ENCODE results near the gene OAS1.

The OAS1 gene

DNA sequence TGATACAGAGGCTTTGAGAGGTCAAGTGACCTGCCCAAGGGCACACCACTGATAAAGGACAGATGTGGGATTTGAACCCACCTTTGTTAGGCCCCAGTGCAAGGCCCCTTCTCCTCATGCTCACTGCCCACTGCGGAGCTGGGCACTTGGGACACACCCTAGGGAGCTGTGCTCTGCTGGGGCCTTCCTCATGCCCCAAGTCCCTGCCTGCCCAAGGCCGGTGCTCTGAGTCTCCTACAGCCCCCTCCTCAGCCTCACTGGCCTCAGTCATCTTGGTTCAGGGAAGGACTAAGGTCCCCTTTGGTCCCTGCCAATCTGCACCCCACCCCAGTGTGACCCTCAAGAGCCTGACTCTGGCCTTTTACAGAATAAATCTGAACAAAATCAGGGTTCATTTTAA is 23.6 kb downstream of the OAS1 start:
- no peak for TF ChIP-seq JUND (IDR thresholded peaks at IDR 0.05; ENCODE audit: low read depth)
- DNase-seq (ENCODE audit: low read depth in 1 of 2, low spot score in 1 of 2): no peak
- in situ Hi-C loops (cut with HindIII; ENCODE audit: low pct_unique_long_range_greater_than_20kb, low sequenced_read_pairs): no loop called here

DNA sequence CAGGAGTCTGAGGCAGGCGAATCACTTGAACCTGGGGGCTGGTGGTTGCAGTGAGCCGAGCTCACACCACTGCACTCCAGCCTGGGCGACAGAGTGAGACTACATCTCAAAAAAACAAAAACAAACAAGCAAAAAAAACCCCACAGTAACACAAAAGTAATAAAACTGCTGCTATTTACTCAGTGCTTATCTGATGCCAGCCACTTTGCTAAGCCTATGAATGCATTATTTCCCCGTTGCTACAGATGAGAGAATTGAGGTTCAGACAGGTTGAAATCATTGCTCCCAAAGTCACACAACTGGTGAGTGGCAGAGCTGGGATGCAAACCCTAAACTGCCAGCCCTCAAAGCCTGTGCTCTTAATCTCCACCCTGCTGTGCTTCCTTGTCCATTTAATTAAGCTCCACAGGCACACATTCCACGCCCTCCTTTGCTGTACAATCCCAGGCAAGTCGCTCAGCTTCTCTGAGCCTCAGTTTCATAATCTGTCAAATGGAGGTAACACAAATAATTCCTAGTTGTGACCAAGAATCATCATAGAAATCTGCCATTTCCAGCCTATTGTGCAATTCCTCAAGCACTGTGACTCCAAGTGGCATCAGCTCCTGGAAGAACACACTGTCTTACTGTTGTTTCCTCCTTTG is 25.8 kb downstream of the OAS1 start:
- in situ Hi-C loops (cut with HindIII; ENCODE audit: low pct_unique_long_range_greater_than_20kb, low sequenced_read_pairs): no loop called here
- DNase-seq (ENCODE audit: low read depth in 1 of 2, low spot score in 1 of 2): peak; percentile 27 to 56
- 0 out of 2 replicates have a peak, but pooled peaks have one; percentile 14 for TF ChIP-seq JUND (IDR thresholded peaks at IDR 0.05; ENCODE audit: low read depth)

- TF ChIP-seq JUND (IDR thresholded peaks at IDR 0.05; ENCODE audit: low read depth): no peak
- in situ Hi-C loops (cut with HindIII; ENCODE audit: low pct_unique_long_range_greater_than_20kb, low sequenced_read_pairs): no loop called here
- DNase-seq (ENCODE audit: low read depth in 1 of 2, low spot score in 1 of 2): no peak
Observed at GRCh38 chr12:112933129-112933505, 26.4 kb downstream of the OAS1 start.

DNA sequence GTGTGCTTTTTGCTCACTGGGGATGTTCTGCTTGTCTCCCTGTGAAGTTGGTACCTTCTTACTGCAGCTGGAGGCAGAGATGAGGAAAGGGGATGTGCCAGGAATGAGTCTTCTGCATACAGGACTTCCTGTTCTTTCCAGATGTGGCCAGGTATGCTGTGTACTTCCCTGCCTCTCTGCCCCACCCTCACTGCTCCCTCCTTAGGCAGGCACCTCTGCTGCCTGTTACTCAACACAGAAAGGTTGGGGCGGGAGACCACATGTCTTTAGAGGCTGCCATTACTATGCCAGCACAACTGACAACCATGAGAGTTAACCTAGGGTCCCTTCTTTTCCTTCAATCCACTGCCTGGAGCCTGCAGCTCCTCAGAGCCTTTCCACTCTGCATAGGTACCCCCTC is 29.5 kb downstream of the OAS1 start:
- in situ Hi-C loops (cut with HindIII; ENCODE audit: low pct_unique_long_range_greater_than_20kb, low sequenced_read_pairs): no loop called here
- no peak for TF ChIP-seq JUND (IDR thresholded peaks at IDR 0.05; ENCODE audit: low read depth)
- DNase-seq (ENCODE audit: low read depth in 1 of 2, low spot score in 1 of 2): no peak

DNA sequence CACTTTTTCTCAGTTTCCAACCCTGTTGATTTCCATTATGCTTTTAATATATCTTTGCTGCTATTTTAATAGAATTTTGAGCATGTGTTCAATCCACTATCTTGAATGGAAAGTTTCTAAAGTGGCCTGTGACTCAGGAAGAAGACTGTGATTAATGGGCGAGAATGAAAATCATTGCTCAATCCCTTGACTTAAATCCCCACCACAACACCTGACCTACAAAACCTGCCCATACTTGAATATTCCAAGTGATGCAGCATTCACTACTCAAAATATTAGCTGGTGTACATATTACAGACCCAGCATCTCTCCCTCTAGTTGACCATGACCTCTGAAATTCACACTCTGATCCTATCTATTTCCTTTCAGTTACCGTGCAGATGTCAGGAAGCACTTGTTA is 30.2 kb downstream of the OAS1 start:
- no peak for DNase-seq (ENCODE audit: low read depth in 1 of 2, low spot score in 1 of 2)
- in situ Hi-C loops (cut with HindIII; ENCODE audit: low pct_unique_long_range_greater_than_20kb, low sequenced_read_pairs): no loop called here
- TF ChIP-seq JUND (IDR thresholded peaks at IDR 0.05; ENCODE audit: low read depth): no peak

DNA sequence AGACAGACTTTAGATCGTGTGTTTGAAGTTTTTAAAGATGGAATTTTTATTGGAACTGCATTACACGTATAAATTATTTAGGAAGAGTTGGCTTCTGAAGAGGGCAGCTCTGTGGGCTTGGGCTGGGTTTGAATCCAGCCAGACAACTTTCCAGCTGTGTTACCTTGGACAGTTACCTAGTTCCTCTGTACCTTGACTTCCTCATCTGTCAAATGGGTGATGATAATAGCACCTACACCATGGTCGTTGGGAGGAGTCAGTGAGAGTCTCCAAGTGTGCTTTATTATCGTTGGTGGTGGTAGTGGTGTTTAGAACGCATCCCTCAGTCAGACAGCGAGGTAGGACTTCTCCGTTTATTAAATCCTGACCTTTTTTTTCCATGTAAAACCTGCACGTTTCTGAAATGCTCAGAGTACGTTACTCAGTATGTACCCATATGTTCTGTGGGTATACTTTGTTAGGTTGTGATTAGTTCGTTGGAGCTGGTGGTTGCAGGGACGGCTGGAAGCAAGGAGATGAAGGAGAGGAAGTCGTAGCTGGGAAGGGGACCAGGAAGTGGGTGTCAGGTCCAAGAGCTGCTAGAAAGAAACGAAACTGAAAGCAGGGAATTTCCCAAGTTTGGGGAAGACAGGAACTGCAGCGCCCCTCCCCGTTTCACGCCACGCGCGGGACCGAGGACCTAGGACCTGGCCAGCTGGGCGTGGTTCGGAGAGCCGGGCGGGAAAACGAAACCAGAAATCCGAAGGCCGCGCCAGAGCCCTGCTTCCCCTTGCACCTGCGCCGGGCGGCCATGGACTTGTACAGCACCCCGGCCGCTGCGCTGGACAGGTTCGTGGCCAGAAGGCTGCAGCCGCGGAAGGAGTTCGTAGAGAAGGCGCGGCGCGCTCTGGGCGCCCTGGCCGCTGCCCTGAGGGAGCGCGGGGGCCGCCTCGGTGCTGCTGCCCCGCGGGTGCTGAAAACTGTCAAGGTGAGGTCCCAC is 31.3 kb downstream of the OAS1 start, which contains the start of gene OAS3:
Gene OAS3 (plus strand): TSS at position 734 of the 979 bp plus-strand sequence. CDS start 57 bp downstream, at position 791.
- in situ Hi-C loops (cut with HindIII; ENCODE audit: low pct_unique_long_range_greater_than_20kb, low sequenced_read_pairs): no loop called here
- peak; percentile 84 to 94 for DNase-seq (ENCODE audit: low read depth in 1 of 2, low spot score in 1 of 2)
- no peak for TF ChIP-seq JUND (IDR thresholded peaks at IDR 0.05; ENCODE audit: low read depth)

DNA sequence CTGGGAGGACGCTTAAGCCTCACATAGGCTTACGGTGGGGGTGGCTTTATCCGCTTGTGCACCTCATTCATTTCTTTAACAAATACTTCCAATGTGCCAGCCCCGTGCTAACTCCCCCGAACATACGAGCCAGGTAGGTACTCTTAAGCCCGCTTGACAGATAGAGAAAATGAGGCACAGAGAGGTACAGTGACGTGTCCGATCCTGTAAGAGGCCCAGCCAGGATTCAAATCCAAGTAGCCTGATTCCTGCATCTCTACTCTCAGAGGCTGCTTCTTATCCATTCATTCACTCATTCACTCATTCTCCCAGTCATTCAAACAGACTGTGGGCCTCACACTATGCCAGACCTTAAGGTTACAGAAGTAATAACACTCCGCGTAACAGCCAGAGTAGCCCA is 32.0 kb downstream of the OAS1 start:
- DNase-seq (ENCODE audit: low read depth in 1 of 2, low spot score in 1 of 2): peak in 1 of 2 experiments; percentile 18
- in situ Hi-C loops (cut with HindIII; ENCODE audit: low pct_unique_long_range_greater_than_20kb, low sequenced_read_pairs): no loop called here
- TF ChIP-seq JUND (IDR thresholded peaks at IDR 0.05; ENCODE audit: low read depth): no peak

- no peak for TF ChIP-seq JUND (IDR thresholded peaks at IDR 0.05; ENCODE audit: low read depth)
- in situ Hi-C loops (cut with HindIII; ENCODE audit: low pct_unique_long_range_greater_than_20kb, low sequenced_read_pairs): no loop called here
- DNase-seq (ENCODE audit: low read depth in 1 of 2, low spot score in 1 of 2): no peak
Observed at GRCh38 chr12:112939761-112940381, 33.1 kb downstream of the OAS1 start.

GRCh38 chr12:112941528-112942335 is 35.0 kb downstream of the OAS1 start:
- TF ChIP-seq JUND (IDR thresholded peaks at IDR 0.05; ENCODE audit: low read depth): no peak
- in situ Hi-C loops (cut with HindIII; ENCODE audit: low pct_unique_long_range_greater_than_20kb, low sequenced_read_pairs): no loop called here
- DNase-seq (ENCODE audit: low read depth in 1 of 2, low spot score in 1 of 2): no peak

DNA sequence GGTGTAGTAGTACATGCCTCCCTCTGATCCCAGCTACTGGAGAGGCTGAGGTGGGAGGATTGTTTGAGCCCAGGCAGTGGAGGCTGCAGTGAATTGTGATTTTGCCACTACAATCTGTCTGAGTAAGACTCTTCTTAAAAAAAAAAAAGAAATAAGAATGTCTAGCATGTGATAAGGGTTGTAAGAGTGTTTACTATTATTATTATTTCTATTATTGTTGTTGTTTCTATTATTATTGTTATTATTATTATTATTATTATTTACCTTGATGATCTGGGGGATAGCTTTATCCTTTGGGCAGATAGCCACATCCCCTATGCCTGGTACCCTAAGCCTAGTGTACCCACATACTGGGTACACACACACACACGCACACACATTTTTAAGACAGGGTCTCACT is 35.8 kb downstream of the OAS1 start:
- in situ Hi-C loops (cut with HindIII; ENCODE audit: low pct_unique_long_range_greater_than_20kb, low sequenced_read_pairs): no loop called here
- TF ChIP-seq JUND (IDR thresholded peaks at IDR 0.05; ENCODE audit: low read depth): no peak
- DNase-seq (ENCODE audit: low read depth in 1 of 2, low spot score in 1 of 2): no peak

- in situ Hi-C loops (cut with HindIII; ENCODE audit: low pct_unique_long_range_greater_than_20kb, low sequenced_read_pairs): no loop called here
- no peak for DNase-seq (ENCODE audit: low read depth in 1 of 2, low spot score in 1 of 2)
- TF ChIP-seq JUND (IDR thresholded peaks at IDR 0.05; ENCODE audit: low read depth): no peak
Observed at GRCh38 chr12:112944024-112944690, 37.4 kb downstream of the OAS1 start.

Measured in T47D (cell line).